ENCODE measurements around the gene FCMR.

The FCMR gene

DNA sequence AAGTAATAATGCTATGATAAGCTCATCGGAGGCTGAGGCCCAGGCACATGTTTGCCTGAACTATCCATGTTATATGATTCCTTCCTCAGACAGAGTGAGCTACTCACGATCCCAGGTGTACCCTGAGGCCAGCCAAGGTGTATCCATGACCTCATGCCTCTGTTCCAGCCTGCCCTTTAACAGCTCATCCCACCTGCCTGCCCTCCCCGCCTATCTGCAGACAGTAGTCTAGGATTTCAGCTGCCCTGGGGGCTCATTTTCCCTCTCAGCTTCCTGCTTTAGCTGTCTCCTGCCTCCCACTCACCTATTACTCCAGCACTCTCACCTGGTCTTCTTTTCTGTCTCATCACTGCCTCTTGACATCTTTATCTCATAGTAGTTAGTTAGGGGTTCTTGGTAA lies 26.4 kb downstream of the FCMR start:
- no peak for DNase-seq (ENCODE audit: low read depth)
- H3K4me3 ChIP-seq (replicated peaks; ENCODE audit: low read depth, low read length): no peak overlapping the region
- TF ChIP-seq CTCF (IDR thresholded peaks at IDR 0.05; ENCODE audit: low read length, missing control alignments): no peak

DNA sequence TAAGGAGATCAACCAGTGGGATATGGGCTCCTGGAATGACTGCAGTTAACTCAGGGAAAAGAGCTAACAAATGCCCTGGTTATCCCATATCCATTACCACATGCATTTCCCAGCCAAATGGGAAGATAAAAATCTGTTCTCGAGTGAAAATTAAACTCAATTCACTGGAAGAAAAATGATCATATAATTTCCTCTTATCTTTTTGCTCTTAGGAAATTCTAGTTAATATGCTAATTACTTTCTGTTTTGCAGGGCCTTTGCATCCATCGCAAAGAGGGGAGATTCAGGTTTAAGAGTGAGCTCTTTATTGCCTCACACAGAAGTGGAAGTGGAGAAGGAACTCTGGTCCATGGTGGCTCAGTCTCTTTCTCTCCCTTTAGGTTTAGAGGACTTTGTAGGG lies 28.4 kb downstream of the FCMR start:
- H3K4me3 ChIP-seq (replicated peaks; ENCODE audit: low read depth, low read length): no peak overlapping the region
- DNase-seq (ENCODE audit: low read depth): no peak
- TF ChIP-seq CTCF (IDR thresholded peaks at IDR 0.05; ENCODE audit: low read length, missing control alignments): no peak

GRCh38 chr1:206892351-206892984 lies 29.3 kb downstream of the FCMR start:
- H3K4me3 ChIP-seq (replicated peaks; ENCODE audit: low read depth, low read length): no peak overlapping the region
- peak; percentile 86 for DNase-seq (ENCODE audit: low read depth)
- TF ChIP-seq CTCF (IDR thresholded peaks at IDR 0.05; ENCODE audit: low read length, missing control alignments): no peak

- no peak overlapping the region for H3K4me3 ChIP-seq (replicated peaks; ENCODE audit: low read depth, low read length)
- DNase-seq (ENCODE audit: low read depth): peak; percentile 63
- TF ChIP-seq CTCF (IDR thresholded peaks at IDR 0.05; ENCODE audit: low read length, missing control alignments): no peak
These were observed 30.3 kb downstream of the FCMR start for GRCh38 chr1:206891412-206891811.

DNA sequence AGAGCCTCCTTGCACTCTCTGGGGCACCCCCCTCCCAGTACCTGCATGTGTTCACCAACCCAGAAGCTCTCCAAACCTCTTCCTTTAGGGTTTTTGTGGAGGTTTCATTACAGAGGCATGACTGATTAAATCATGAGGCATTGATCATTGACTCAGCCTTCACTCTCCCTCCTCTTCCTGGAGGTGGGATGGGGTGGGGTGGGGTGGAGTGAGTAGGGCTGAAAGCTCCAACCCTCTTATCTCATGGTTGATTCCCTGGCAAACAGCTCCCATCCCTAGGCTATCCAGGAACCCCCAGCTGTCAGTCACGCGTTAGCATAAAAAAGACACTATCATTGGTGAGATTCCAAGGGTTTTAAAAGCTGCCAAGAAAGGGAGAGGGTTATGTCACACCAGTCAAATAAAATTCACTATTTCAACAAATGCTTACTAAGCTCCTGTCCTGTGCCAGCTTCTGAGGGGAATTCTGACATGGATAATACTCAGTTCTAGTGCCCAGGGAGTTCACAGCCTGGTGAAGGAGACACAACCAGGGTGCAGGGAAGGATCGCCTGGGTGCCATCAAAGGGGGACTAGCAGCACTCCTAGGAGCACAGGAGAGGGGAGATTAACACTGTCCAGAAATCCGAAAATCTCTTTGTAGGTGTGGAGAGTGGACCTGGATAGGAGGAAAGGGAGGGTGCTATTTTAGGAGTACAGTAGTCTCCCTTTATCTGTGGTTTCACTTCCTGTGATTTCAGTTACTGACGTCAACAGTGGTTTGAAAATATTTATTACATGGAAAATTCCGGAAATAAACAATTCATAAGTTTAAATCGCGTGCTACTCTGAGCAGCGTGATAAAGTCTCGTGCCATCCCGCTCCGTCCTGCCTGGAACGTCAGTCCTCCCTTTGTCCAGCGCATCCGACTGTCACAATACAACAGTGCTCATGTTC lies 31.3 kb downstream of the FCMR start:
- peak; percentile 98 for DNase-seq (ENCODE audit: low read depth)

GRCh38 chr1:206887701-206888100 lies 34.0 kb downstream of the FCMR start:
- TF ChIP-seq CTCF (IDR thresholded peaks at IDR 0.05; ENCODE audit: low read length, missing control alignments): no peak

More for the DNA sequence above, 31.3 kb downstream of the FCMR start:
- no peak overlapping the region for H3K4me3 ChIP-seq (replicated peaks; ENCODE audit: low read depth, low read length)
- no peak for TF ChIP-seq CTCF (IDR thresholded peaks at IDR 0.05; ENCODE audit: low read length, missing control alignments)

More at GRCh38 chr1:206887701-206888100, 34.0 kb downstream of the FCMR start:
- H3K4me3 ChIP-seq (replicated peaks; ENCODE audit: low read depth, low read length): no peak overlapping the region
- DNase-seq (ENCODE audit: low read depth): no peak
